Activated CD4-positive, alpha-beta T cell treated with anti-CD3 and anti-CD28 coated beads for 1 hour (primary cell): ENCODE results near the gene LEMD2.

Source experiments
- DNase-seq: peaks from one replicate; pipeline ENCODE4 v3.0.0-alpha.2; 2020

The LEMD2 gene

GRCh38 chr6:33772082-33772830 lies 16.7 kb downstream of the LEMD2 start:
- DNase-seq = no peak

GRCh38 chr6:33771146-33772081 lies 17.5 kb downstream of the LEMD2 start:
- peak; percentile 55 for DNase-seq

GRCh38 chr6:33770833-33771145 lies 18.1 kb downstream of the LEMD2 start:
- DNase-seq = no peak

GRCh38 chr6:33770124-33770832 lies 18.7 kb downstream of the LEMD2 start:
- DNase-seq = no peak

GRCh38 chr6:33769248-33769821 lies 19.6 kb downstream of the LEMD2 start:
- DNase-seq = no peak

- peak; percentile 51 for DNase-seq
Measured at GRCh38 chr6:33768644-33769120, 20.2 kb downstream of the LEMD2 start.

- no peak for DNase-seq
Measured at GRCh38 chr6:33766921-33767907, 21.7 kb downstream of the LEMD2 start.

- no peak for DNase-seq
Measured at GRCh38 chr6:33765368-33765767, 23.6 kb downstream of the LEMD2 start.

GRCh38 chr6:33764036-33764435 lies 24.9 kb downstream of the LEMD2 start:
- DNase-seq = no peak

- no peak for DNase-seq
Measured at GRCh38 chr6:33763483-33763882, 25.4 kb downstream of the LEMD2 start.

GRCh38 chr6:33762713-33763112 lies 26.2 kb downstream of the LEMD2 start:
- DNase-seq = no peak

- DNase-seq = no peak
Measured at GRCh38 chr6:33761922-33762629, 26.9 kb downstream of the LEMD2 start.

GRCh38 chr6:33761581-33761921 lies 27.4 kb downstream of the LEMD2 start:
- no peak for DNase-seq

- DNase-seq = no peak
Measured at GRCh38 chr6:33759887-33760629, 28.9 kb downstream of the LEMD2 start.

- no peak for DNase-seq
Measured at GRCh38 chr6:33758815-33759216, 30.1 kb downstream of the LEMD2 start.

GRCh38 chr6:33757906-33758305 lies 31.0 kb downstream of the LEMD2 start:
- DNase-seq = no peak

- DNase-seq = no peak
Measured at GRCh38 chr6:33757113-33757512, 31.8 kb downstream of the LEMD2 start.

GRCh38 chr6:33756211-33756954 lies 32.5 kb downstream of the LEMD2 start:
- no peak for DNase-seq

- DNase-seq = no peak
Measured at GRCh38 chr6:33755070-33755869, 33.7 kb downstream of the LEMD2 start.
